Esophagus (tissue), 2 donors: ENCODE measurements around the gene MT1M. TPM values are rescaled to one million over a fixed set of nuclear protein-coding genes. Genes with fewer than 3 reads are reported as not detected.

Experiments
- H3K27ac ChIP-seq, 2 donors: one replicate each; pipeline ENCODE4 v1.5.1; 2013; ENCODE audit warnings: low read depth in 2 of 2, mild to moderate bottlenecking in 2 of 2, inconsistent platforms in 1 of 2, low read length in 1 of 2, moderate library complexity in 1 of 2
- H3K27me3 ChIP-seq, 2 donors: one replicate each; pipeline ENCODE4 v1.6.1; 2013; ENCODE audit warnings: low read length in 2 of 2, control low read depth in 1 of 2, mild to moderate bottlenecking in 1 of 2; ENCODE audit not compliant: insufficient read depth in 2 of 2, control insufficient read depth in 1 of 2
- H3K36me3 ChIP-seq, 2 donors: one replicate each; pipeline ENCODE4 v1.6.1; 2013; ENCODE audit warnings: low read length in 1 of 2; ENCODE audit not compliant: control insufficient read depth in 2 of 2, insufficient read depth in 2 of 2
- H3K4me1 ChIP-seq, 2 donors: one replicate each; pipeline ENCODE4 v1.6.1; 2013; ENCODE audit warnings: low read length in 1 of 2; ENCODE audit not compliant: control insufficient read depth in 2 of 2, insufficient read depth in 2 of 2
- H3K4me3 ChIP-seq, 2 donors: one replicate each; pipeline ENCODE4 v1.5.1; 2013; ENCODE audit warnings: low read length in 2 of 2, mild to moderate bottlenecking in 2 of 2, low read depth in 1 of 2, moderate library complexity in 1 of 2
- H3K9me3 ChIP-seq, 2 donors: one replicate each; pipeline ENCODE4 v1.6.1; 2013; ENCODE audit warnings: mild to moderate bottlenecking in 2 of 2, low read depth in 1 of 2, low read length in 1 of 2, moderate library complexity in 1 of 2; ENCODE audit not compliant: control insufficient read depth in 2 of 2, insufficient read depth in 1 of 2
- WGBS, 2 donors: extraction: QIAGEN DNeasy Blood & Tissue Kit; methylation state at CpG; one replicate each; pipeline ENCODE4 v1.1.7; 2013; 5-methylcytosine and 5-hydroxymethylcytosine counted together
- polyA plus RNA-seq, 2 donors: library from polyadenylated mRNA; stranded (reverse); fragments of 200-250 nt; gene quantifications; one replicate each; pipeline ENCODE4 v1.2.3, GENCODE V29; 2013
- donor health status: healthy with polysubstance abuse.
- donor health status: Bipolar disorder and iron deficiency.

The MT1M gene
- polyA plus RNA-seq, 2 donors: 4.0 to 9.1 TPM

DNA sequence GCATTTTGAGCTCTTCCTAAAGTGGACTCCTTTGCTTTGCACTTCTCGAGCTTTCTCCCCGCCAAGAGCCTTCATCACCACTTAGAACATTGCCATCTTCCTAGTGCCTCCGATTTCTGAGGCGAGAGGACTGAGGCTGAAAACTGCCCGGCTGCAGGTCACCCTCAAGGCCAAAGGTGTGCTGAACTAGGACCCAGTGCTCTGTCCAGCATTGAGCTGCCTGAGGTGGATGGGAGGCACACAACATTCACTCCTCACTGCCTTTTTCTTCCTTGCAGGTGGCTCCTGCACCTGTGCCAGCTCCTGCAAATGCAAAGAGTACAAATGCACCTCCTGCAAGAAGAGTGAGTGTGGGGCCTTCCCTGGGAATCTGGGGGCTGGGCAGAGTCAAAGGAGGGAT lies 11.4 kb downstream of the MT1M start:
- 50 to 61% methylated on average over 5 of the region's 5 CpGs for WGBS, 2 donors

DNA sequence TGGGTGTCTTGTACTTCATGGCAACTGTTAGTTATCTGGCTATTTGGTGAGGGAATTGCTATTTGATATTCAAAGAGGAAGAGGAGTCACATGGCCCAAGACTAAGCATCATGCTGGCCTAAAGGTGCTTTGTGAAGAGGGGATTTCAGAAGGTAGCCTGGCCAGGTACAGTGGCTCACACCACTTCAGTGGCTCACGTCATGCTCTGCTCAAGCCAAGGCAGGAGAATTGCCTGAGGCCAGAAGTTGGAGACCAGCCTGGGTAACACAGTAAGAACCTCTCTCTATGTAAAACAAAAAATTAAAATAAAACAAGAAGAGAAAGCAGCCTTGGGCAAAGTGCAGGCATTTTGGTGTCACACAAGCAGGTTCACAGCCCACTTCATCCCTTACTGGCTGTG lies 12.9 kb downstream of the MT1M start:
- no peaks in the 10 kb centered on the region for H3K27me3 ChIP-seq
- no peaks in the 10 kb centered on the region for H3K36me3 ChIP-seq
- no peak overlapping the region for H3K4me3 ChIP-seq
- H3K4me1 ChIP-seq: peaks cover 0 to 10% of the 10 kb centered on the region in 2 donors
- WGBS, 2 donors: 60 to 73% methylated on average over 1 of the region's 1 CpG
- H3K27ac ChIP-seq: no peak overlapping the region
- no peaks in the 10 kb centered on the region for H3K9me3 ChIP-seq

More for the DNA sequence above, 11.4 kb downstream of the MT1M start:
- H3K27me3 ChIP-seq: peaks cover 0 to under 1% of the 10 kb centered on the region in 2 donors
- H3K36me3 ChIP-seq: no peaks in the 10 kb centered on the region
- no peaks in the 10 kb centered on the region for H3K9me3 ChIP-seq
- peaks cover 0 to 10% of the 10 kb centered on the region in 2 donors for H3K4me1 ChIP-seq
- H3K27ac ChIP-seq: no peak overlapping the region
- H3K4me3 ChIP-seq: no peak overlapping the region

DNA sequence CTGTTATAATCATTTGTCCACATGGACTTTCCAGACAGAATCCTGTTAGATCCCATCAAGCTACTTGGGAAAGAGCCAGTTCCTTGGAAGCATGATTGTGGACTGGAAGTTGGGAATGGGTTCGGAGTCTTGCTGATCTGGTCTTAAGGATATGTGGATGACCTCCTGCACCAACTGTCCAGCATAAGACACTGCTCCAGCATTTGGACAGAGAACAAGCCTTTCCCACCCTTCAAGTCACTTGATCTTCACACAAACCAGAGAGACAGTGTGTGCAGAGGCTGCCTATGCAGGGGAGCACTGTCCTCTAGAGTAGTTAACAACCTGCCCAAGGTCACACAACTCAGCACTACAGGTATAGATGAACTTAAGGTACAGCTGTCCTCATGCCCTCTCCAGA lies 13.4 kb downstream of the MT1M start:
- Histone ChIP-seq H3K9me3 (no peaks in the 10 kb centered on the region), H3K27ac (no peak overlapping the region), H3K4me1 (peaks cover 0 to 10% of the 10 kb centered on the region in 2 donors), H3K27me3 (no peaks in the 10 kb centered on the region), H3K36me3 (no peaks in the 10 kb centered on the region), H3K4me3 (no peak overlapping the region)
- WGBS, 2 donors: 0% methylated on average over 1 of the region's 1 CpG

DNA sequence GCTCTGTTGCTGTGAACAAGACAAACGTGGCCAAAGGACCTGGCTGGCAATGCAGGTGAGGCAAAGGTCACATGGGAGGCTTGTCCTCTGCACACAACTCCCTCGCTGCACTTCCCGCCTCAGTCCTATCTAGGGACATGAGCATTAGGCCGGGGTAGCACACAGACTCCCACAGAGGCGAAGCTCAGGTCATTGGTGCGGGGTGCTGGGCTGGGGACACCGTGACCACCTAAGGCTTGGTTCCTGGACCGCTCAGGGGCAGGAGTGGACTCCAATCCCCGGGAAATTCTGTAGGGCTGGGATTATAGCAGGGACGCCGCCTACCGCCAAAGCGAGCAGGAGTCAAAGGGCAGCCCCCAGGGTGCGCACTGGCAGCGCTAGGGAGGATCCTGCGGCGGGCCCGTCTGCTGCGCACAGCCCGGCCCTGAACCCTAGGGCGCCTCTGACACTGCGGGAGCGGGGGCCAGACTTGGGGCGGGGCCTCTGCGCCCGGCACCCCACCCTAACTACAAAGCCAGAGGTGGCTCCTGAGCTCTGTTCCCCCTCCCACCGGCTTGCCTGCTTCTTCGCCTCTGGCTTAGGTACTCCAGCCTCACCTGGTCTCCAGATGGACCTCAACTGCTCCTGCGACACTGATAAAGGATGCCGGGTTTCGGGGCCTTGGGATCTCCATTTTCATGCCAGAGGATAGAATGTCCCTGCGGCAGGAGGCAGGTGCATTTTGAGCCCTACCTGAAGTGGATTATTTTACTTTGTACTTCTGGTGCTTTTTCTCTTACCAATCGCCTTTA lies 15.4 kb downstream of the MT1M start:
- Histone ChIP-seq H3K9me3 (no peaks in the 10 kb centered on the region), H3K27me3 (no peaks in the 10 kb centered on the region), H3K4me1 (peaks cover 0 to 11% of the 10 kb centered on the region in 2 donors), H3K4me3 (no peak overlapping the region), H3K36me3 (no peaks in the 10 kb centered on the region), H3K27ac (no peak overlapping the region)
- 45 to 55% methylated on average over 33 of the region's 33 CpGs for WGBS, 2 donors

DNA sequence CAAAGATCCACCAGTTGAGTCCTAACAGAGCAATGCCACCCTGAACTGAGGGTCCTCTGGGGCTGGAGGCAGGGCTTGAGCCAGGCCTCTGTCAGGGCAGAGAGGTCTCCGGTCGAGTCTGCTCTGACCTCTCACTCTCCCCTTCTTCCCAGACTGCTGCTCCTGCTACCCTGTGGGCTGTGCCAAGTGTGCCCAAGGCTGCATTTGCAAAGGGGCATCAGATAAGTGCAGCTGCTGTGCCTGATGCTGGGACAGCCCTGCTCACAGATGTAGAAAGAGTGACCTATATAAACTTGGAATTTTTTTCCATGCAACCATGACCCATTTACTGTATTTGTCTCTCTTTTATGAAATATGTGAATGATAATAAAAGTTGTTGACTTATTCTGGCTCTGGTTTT lies 16.8 kb downstream of the MT1M start:
- no peaks in the 10 kb centered on the region for H3K36me3 ChIP-seq

DNA sequence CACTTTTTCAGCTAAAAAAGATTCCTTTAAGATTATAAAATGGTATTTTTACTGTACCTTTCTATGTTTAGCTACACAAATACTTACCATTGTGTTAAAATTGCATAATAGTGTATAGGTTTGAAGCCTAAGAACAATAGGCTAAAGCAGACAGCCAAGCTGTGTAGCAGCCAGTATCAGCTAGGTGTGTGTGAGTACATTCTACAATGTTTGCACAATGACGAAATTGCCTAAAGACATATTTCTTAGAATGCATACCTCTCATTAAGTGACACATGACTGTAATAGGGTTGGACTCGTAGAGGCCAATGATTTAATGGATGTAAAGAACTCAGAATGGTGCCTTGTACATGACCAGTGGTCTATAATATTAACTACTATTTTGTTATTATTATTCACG lies 17.4 kb downstream of the MT1M start:
- no peak overlapping the region for H3K27ac ChIP-seq
- WGBS, 2 donors: 44 to 56% methylated on average over 3 of the region's 3 CpGs
- H3K4me3 ChIP-seq: no peak overlapping the region
- no peaks in the 10 kb centered on the region for H3K27me3 ChIP-seq
- no peaks in the 10 kb centered on the region for H3K36me3 ChIP-seq
- no peaks in the 10 kb centered on the region for H3K9me3 ChIP-seq
- H3K4me1 ChIP-seq: peaks cover 0 to 2% of the 10 kb centered on the region in 2 donors

More for the DNA sequence above, 16.8 kb downstream of the MT1M start:
- no peak overlapping the region for H3K4me3 ChIP-seq
- 85 to 92% methylated on average over 2 of the region's 2 CpGs for WGBS, 2 donors
- H3K4me1 ChIP-seq: peaks cover 0 to 2% of the 10 kb centered on the region in 2 donors
- H3K27me3 ChIP-seq: no peaks in the 10 kb centered on the region
- no peak overlapping the region for H3K27ac ChIP-seq
- H3K9me3 ChIP-seq: no peaks in the 10 kb centered on the region

GRCh38 chr16:56651586-56651985 lies 19.1 kb downstream of the MT1M start, which contains the start of gene MT1B:
TSS of gene MT1B (plus strand) at chr16:56651886. CDS start at chr16:56651954, 68 bp downstream.
- Histone ChIP-seq H3K4me1 (peaks cover 0 to 2% of the 10 kb centered on the region in 2 donors), H3K9me3 (no peaks in the 10 kb centered on the region), H3K27me3 (no peaks in the 10 kb centered on the region), H3K36me3 (no peaks in the 10 kb centered on the region), H3K27ac (no peak within 1 kb of the TSS), H3K4me3 (no peak within 1 kb of the TSS)
- WGBS, 2 donors: 73 to 80% methylated on average over 7 of the region's 7 CpGs

- no peaks in the 10 kb centered on the region for H3K36me3 ChIP-seq
- no peaks in the 10 kb centered on the region for H3K27me3 ChIP-seq
- H3K4me1 ChIP-seq: peaks cover 0 to 5% of the 10 kb centered on the region in 2 donors
- H3K4me3 ChIP-seq: no peak overlapping the region
- no peaks in the 10 kb centered on the region for H3K9me3 ChIP-seq
- 40 to 53% methylated on average over 1 of the region's 1 CpG for WGBS, 2 donors
- H3K27ac ChIP-seq: no peak overlapping the region
Measured at GRCh38 chr16:56652600-56652999, 20.1 kb downstream of the MT1M start.

DNA sequence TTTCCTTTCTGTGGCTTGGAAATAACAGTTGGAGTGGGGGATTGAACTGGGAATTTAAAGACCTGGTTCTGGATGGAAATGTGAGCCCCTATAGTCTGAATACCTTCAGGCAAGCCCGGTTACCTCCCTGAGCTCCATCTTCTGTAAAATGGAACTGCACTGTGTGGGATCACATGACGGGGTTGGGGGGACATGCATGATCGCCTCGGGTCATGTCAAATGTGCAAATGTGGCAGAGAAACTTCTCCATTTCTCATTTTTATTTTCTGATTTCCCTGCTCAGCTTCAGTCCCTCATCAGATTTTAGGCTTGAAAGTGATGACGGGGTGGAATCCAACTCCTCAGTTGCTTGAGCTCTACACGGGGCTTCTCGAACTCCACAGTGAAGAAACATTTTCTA lies 20.8 kb downstream of the MT1M start:
- Histone ChIP-seq H3K9me3 (no peaks in the 10 kb centered on the region), H3K4me1 (peaks cover 0 to 6% of the 10 kb centered on the region in 2 donors), H3K27me3 (no peaks in the 10 kb centered on the region), H3K27ac (no peak overlapping the region), H3K4me3 (no peak overlapping the region), H3K36me3 (no peaks in the 10 kb centered on the region)
- WGBS, 2 donors: 82 to 83% methylated on average over 7 of the region's 7 CpGs
